OCI-LY7 (cell line): ENCODE results near the gene OCLN. TPM values are rescaled to one million over a fixed set of nuclear protein-coding genes. Genes with fewer than 3 reads are reported as not detected.
A peak's percentile ranks its signal among the peaks of the same experiment; 100 is the strongest.
"Not testable (repeated sequence)": the region's sequence is repeated elsewhere in the genome, so short reads cannot be mapped to it uniquely, and the experiment has no call there.

Experiments
- BruUV-seq: library from RNA; stranded (reverse); fragments of 400-500 nt; replicated peaks from 2 replicates; lab custom pipeline; 2021; lab: Mats Ljungman, UMichigan
- CTCF ChIA-PET: fragments of 300-600 bp; sonication (Branson Sonifier 250); formaldehyde crosslinking; loops from one replicate; lab custom pipeline; 2022; ENCODE audit warnings: antibody characterized with exemption; ENCODE audit not compliant: unreplicated experiment; lab: Charles Lee
- POLR2A ChIA-PET: fragments of 300-600 bp; sonication (Branson Sonifier 250); formaldehyde crosslinking; loops from one replicate; lab custom pipeline; 2022; ENCODE audit warnings: antibody characterized with exemption; lab: Charles Lee
- DNase-seq: peaks from one replicate; pipeline ENCODE4 v3.0.0-alpha.2; 2015; ENCODE audit warnings: low spot score
- H2AFZ ChIP-seq: fragments of 200-600 bp; sonication (generic), shearing (Covaris generic); 2 replicates; pipeline ENCODE4 v1.6.1; 2014; ENCODE audit warnings: mild to moderate bottlenecking, antibody characterized with exemption, low read length, moderate library complexity
- H3K27ac ChIP-seq: fragments of 200-600 bp; sonication (generic); 2 replicates; pipeline ENCODE4 v1.5.1; 2014; ENCODE audit warnings: mixed run types, low read depth, mild to moderate bottlenecking, moderate library complexity, low read length, inconsistent platforms; ENCODE audit not compliant: poor library complexity, severe bottlenecking
- H3K36me3 ChIP-seq: fragments of 200-600 bp; sonication (generic); 2 replicates; pipeline ENCODE4 v1.6.1; 2014; ENCODE audit warnings: mild to moderate bottlenecking, antibody characterized with exemption, low read length, moderate library complexity, mixed read lengths; ENCODE audit not compliant: insufficient read depth
- H3K4me1 ChIP-seq: fragments of 200-600 bp; sonication (generic); 2 replicates; pipeline ENCODE4 v1.5.1; 2014; ENCODE audit warnings: mild to moderate bottlenecking, low read length; ENCODE audit not compliant: insufficient read depth, poor library complexity, severe bottlenecking
- H3K4me2 ChIP-seq: fragments of 200-600 bp; sonication (generic); 2 replicates; pipeline ENCODE4 v1.6.1; 2014; ENCODE audit warnings: mild to moderate bottlenecking, low read length
- H3K4me3 ChIP-seq: fragments of 200-600 bp; sonication (generic); 2 replicates; pipeline ENCODE4 v1.5.1; 2014; ENCODE audit warnings: mild to moderate bottlenecking, low read depth, low read length; ENCODE audit not compliant: poor library complexity, severe bottlenecking
- H3K79me2 ChIP-seq: fragments of 200-600 bp; sonication (generic); 2 replicates; pipeline ENCODE4 v1.6.1; 2016; ENCODE audit warnings: low read depth, mild to moderate bottlenecking, low read length, moderate library complexity, mixed read lengths; ENCODE audit not compliant: insufficient read depth
- H3K9me2 ChIP-seq: fragments of 200-600 bp; sonication (generic); 2 replicates; pipeline ENCODE4 v1.6.1; 2016; ENCODE audit warnings: mild to moderate bottlenecking, low read length, mixed read lengths; ENCODE audit not compliant: insufficient read depth
- H3K9me3 ChIP-seq: fragments of 200-600 bp; sonication (generic); 2 replicates; pipeline ENCODE4 v1.6.1; 2014; ENCODE audit warnings: mild to moderate bottlenecking, mixed run types, low read length, mixed read lengths
- H4K20me1 ChIP-seq: fragments of 200-600 bp; sonication (generic); 2 replicates; pipeline ENCODE4 v1.6.1; 2014; ENCODE audit warnings: mild to moderate bottlenecking, antibody characterized with exemption, low read length, moderate library complexity, mixed read lengths; ENCODE audit not compliant: insufficient read depth
- CTCF ChIP-seq: fragments of 200-600 bp; sonication (generic); conservative IDR thresholded peaks from 2 replicates; pipeline ENCODE4 v1.5.1; 2014; ENCODE audit warnings: mild to moderate bottlenecking, antibody characterized with exemption, low read length, moderate library complexity, mixed read lengths
- intact Hi-C: fragments of 100-400 bp; cut with micrococcal nuclease; formaldehyde crosslinking; loops from one replicate; pipeline ENCODE4 v1.10.0; 2022; ENCODE audit not compliant: unreplicated experiment
- total RNA-seq, 2 experiments: library from RNA; depleted of rRNA in 1 of 2; stranded (reverse); fragments of >200 nt in 1 of 2; shearing (Covaris generic) in 1 of 2; gene quantifications; 2 replicates each; pipeline ENCODE4 v1.2.3, GENCODE V29; 2014 to 2022

Gene OCLN
- total RNA-seq, 2 experiments from 2014 or later, result 0.50 to 1.1 TPM

- POLR2A ChIA-PET, H3K9me3 ChIP-seq, H3K4me2 ChIP-seq, H4K20me1 ChIP-seq, H3K4me3 ChIP-seq, H2AFZ ChIP-seq, H3K9me2 ChIP-seq, BruUV-seq, H3K27ac ChIP-seq, H3K79me2 ChIP-seq, DNase-seq, intact Hi-C loops, H3K36me3 ChIP-seq, H3K4me1 ChIP-seq, CTCF ChIA-PET: not testable (repeated sequence)
Observed at GRCh38 chr5:69542838-69543618, 50.4 kb downstream of the OCLN start.

- H3K27ac ChIP-seq, H3K4me3 ChIP-seq, intact Hi-C loops, H3K4me2 ChIP-seq, H3K79me2 ChIP-seq, BruUV-seq, POLR2A ChIA-PET, H2AFZ ChIP-seq, H3K36me3 ChIP-seq, H3K9me2 ChIP-seq, H3K4me1 ChIP-seq, H3K9me3 ChIP-seq, CTCF ChIA-PET, DNase-seq, H4K20me1 ChIP-seq: not testable (repeated sequence)
Observed at GRCh38 chr5:69544602-69545001, 52.0 kb downstream of the OCLN start.

GRCh38 chr5:69559908-69560330 lies 67.3 kb downstream of the OCLN start, which contains the start of gene GTF2H2C:
Gene GTF2H2C (plus strand): TSS chr5:69560191. CDS start chr5:69565133, 4,942 bp downstream.
- H3K9me2 ChIP-seq, H3K36me3 ChIP-seq, H3K27ac ChIP-seq, H3K4me1 ChIP-seq, H3K79me2 ChIP-seq, H3K9me3 ChIP-seq, POLR2A ChIA-PET, H4K20me1 ChIP-seq, BruUV-seq, intact Hi-C loops, CTCF ChIA-PET: not testable (repeated sequence)
- Histone ChIP-seq H3K4me2 (peak within 1 kb of the TSS; percentile 64), H3K4me3 (peak within 1 kb of the TSS; percentile 66), H2AFZ (peak within 1 kb of the TSS; percentile 94)
- TF ChIP-seq CTCF, result peak; percentile 38
- DNase-seq, result peak; percentile 79

- CTCF ChIA-PET, result not testable (repeated sequence)
- H3K4me2 ChIP-seq, result peak overlapping the region; percentile 57
Observed at GRCh38 chr5:69560587-69561431, 68.2 kb downstream of the OCLN start.

GRCh38 chr5:69566172-69566571 lies 73.6 kb downstream of the OCLN start:
- intact Hi-C loops, H3K9me3 ChIP-seq: not testable (repeated sequence)

More at GRCh38 chr5:69560587-69561431, 68.2 kb downstream of the OCLN start:
- peak overlapping the region; percentile 66 for H3K4me3 ChIP-seq
- H3K36me3 ChIP-seq, H3K79me2 ChIP-seq, H3K4me1 ChIP-seq, H3K27ac ChIP-seq, H3K9me2 ChIP-seq, DNase-seq, H2AFZ ChIP-seq, H3K9me3 ChIP-seq, POLR2A ChIA-PET, H4K20me1 ChIP-seq, intact Hi-C loops: not testable (repeated sequence)
- TSS peak; percentile 95 for BruUV-seq

More at GRCh38 chr5:69566172-69566571, 73.6 kb downstream of the OCLN start:
- H3K4me2 ChIP-seq, DNase-seq, H3K36me3 ChIP-seq, H3K79me2 ChIP-seq, H3K27ac ChIP-seq, H2AFZ ChIP-seq, H3K4me3 ChIP-seq, H3K4me1 ChIP-seq, H3K9me2 ChIP-seq, CTCF ChIA-PET, H4K20me1 ChIP-seq, POLR2A ChIA-PET, BruUV-seq: not testable (repeated sequence)
